GM12875 (cell line): ENCODE data around the gene CCBE1.

Experiments
- H3K4me3 ChIP-seq: one replicate; pipeline ENCODE4 v1.5.1; 2011; ENCODE audit warnings: low read depth, low read length, control low read depth
- CTCF ChIP-seq: IDR thresholded peaks from 2 replicates; pipeline ENCODE4 v1.5.1; 2011; ENCODE audit warnings: low read depth, mild to moderate bottlenecking, control low read depth, inconsistent platforms, low read length, moderate library complexity, borderline replicate concordance; ENCODE audit not compliant: insufficient read depth

The CCBE1 gene

DNA sequence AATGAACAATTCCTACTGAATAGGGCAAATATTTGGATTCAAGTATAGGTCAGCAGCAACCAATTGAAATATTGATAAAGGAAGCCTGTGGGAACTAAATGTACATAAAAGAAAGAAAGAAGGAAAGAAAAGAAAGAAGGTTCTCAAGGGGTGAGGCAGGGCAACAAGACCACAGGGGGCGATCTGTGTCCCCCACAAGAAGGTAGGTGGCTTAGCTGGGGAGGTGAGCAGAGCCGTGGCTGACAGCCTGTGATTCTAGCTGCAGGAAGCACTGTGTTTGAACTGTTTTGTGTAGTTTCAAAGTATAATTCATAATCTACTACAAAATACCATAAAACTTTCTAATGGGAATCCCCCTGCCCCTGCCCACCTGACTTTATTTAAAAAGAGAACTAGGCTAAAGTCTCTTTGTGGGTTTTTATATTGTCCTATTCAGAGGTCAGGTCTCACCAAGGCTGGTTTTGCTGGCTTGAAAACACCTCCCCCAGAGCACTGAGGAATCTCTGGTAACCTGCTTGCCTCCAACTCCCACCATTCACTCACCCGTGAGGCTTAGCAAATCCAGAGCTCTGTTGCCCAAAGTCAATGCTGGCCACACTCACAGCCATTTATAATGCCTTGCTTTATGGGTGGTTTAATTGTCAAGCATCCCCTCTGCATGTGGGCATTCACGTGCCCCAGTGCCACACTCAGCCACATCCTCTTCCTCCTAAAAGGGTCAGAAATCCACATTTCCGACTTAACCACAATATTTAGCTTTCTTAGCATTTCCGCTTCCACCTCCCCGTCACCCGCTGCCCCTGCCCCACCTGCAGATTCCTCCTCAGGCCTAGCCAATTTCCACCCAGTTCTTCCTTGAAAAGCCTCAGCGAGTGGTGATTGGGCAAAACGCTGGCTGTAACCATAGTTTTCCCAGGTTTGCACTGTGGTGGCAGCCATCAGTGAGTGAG, 301.7 kb downstream of the CCBE1 start:
- no peak for TF ChIP-seq CTCF
- H3K4me3 ChIP-seq, result no peak overlapping the region

DNA sequence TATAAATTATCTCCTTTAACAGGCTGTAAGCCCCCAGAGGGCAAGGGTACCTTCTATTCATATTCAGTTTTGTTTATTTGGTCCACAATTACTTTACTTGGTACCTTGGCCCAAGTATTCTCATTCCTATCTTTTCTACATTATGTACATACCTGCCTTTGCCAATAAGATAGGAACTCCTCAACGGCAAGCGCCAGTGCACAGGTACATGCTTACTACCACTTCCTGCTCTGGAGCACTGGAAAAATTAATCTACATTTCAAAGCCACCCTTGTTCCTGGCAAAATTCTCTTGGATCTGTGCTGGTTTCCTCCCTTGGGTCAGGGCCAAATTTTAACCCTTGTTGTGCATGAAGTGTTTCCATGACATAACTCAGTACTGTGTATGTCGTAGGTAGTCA, 303.8 kb downstream of the CCBE1 start:
- H3K4me3 ChIP-seq, result no peak overlapping the region
- no peak for TF ChIP-seq CTCF

DNA sequence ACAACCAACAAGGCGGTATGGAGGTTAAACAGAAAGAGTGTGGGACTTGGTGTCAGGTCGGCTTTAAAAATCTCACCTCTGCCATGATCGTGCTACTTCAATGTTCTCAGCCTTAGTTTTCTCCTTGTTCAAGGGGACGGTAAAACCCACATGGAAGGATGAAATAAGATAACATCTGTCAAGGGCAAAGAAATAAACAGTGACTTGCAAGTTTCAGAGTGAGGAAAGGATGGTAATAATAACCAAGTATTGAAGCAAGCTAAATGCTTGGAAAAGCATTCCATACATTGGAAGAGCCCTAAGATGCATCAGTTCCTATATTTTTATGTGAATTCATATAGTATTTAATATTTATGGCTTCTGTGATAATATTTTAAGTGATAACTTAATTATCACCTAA, 308.4 kb downstream of the CCBE1 start:
- no peak overlapping the region for H3K4me3 ChIP-seq
- no peak for TF ChIP-seq CTCF

DNA sequence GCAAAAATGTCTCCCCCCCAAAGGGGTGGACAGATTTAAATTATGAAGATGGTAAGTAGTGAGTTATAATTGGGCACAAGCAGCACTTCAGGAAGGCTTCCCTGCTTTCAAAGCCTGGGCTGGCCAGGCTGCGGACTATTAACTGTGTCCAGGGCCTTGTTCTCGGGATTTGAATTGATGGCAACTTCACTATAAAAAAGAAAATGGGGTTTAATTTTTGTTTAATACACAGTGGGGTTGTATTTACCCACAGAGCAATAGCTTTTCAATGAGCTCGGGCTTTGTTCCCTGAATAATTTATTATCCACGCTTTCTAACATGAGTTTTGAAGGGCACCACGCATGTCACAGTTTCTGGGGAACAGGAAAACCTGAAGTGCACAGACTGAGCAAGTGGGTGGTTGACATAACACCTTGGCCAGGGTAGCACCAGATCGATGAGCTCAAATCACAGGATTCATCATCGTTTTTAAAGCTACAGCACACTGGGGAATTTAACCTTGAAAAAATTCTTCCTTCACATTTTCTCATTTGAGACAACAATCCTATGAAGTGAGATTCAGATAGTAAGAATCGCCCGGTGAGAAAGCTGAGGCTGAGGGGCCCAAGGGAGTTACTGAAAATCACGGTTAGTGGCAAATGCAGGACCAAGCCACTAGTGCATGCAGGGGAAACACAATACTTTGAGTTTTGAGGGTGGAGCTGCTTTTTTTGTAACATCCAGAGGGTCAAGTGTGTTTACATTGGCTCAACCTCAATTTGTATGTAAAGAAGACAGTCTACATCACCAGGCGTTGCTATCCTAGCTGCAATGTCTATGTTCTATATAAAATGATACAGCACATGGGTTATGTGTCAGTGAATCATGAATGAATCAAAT, 309.3 kb downstream of the CCBE1 start:
- TF ChIP-seq CTCF, result no peak
- no peak overlapping the region for H3K4me3 ChIP-seq

DNA sequence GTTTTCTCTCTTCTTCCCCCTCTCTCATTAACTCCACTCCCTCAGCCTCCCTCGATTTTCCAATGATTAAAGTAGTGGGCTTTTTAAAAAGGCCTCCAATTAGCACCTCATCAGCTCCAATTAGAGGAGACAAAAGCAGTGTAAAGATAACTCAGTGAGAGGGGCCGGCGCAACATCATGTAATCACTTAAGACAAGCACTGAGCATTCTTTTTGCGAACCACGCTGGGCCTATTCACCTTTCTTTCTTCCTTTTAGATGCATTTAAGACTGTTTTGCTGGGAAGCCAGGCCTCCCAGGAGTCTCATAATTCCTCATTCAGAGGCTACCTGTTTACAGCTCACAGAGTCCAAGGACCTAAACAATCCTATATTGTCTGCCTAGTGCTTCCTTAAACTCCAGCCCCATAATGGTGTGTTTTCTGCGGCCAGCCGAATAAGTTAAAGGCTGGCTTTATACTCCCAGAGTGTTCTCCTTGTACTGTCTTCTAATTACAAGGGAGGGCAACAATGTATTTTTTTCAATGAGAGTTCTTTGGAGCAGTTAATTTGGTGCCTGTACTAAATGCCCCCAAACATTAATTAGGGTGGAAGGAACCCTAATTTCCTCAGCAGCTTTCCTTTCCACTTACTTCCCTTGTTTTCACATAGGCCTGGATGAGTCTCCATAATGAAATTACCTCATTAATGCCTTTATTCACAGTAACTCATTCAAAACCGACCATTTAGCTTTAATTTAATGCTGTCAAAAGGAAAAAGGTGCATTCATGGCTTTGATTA, 310.1 kb downstream of the CCBE1 start:
- H3K4me3 ChIP-seq, result no peak overlapping the region
- no peak for TF ChIP-seq CTCF

DNA sequence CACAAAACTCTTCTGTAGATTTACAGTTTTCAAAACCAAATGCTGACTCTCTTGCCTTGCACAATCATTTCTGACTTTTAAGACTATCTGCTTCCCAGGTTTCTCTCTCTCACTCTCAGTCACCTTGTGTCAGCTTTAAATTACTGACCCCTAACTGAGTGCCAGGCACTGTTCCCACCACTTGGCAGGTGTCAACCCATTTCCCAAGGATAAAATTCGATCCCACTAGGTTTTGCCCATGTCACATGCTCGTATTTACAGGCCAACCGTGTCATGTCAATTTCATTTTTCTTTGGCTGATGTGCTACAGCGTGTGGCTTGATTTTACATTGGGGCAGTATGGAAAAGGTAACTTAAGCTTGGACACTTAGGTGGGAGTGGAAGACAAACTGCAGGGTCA, 312.0 kb downstream of the CCBE1 start:
- TF ChIP-seq CTCF, result no peak
- no peak overlapping the region for H3K4me3 ChIP-seq
